Measurements from ENCODE around the gene FCHSD1. TPM values are rescaled to one million over a fixed set of nuclear protein-coding genes. Genes with fewer than 3 reads are reported as not detected.

Gene FCHSD1
- total and polyA plus RNA-seq, 2 donors (not counting 3 experiments of a cell fraction or from before 2014, with no cell fraction given), result 35.1 to 37.0 TPM

DNA sequence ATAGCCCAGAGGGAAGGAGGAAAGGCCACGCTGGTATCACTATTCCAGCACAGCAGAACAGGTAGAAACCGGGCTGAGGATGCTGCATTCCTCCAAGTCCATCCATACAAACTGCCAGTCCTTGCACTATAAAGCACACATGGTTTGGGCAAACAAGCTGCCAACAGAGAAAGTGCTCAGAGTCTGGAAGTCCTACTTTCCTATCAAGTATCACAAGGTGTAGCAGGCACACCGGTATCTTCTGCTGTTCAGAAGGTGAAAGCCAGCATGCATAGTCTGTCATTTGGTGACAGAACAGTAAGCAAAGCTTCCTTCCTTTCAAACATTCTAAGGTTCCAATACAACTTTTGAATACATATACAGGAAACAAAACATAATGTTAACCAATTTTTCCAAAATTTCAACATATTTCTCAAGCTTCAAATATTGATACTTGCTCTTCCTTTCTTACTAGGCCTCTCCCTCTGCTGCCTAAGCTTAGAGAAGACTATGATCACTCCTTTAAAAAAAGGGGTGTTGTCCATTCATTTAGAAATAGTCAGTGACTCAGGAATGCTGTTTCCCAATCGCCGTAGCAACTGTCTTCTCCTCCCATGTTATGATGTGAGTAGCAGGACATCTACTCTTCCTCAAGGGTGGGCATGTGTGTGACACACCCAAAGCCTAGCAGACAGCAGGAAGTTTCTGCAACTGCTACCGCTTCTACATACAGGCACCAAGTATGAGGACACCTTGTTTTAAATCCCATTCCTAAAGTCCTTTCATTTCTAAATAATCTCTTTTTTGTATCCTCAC lies 47.1 kb downstream of the FCHSD1 start:
- DNase-seq (ENCODE audit: low read depth, low spot score), result peak; percentile 45
- BruUV-seq (replicated peaks), result no TSS peak
- H3K4me1 ChIP-seq (ENCODE audit: control insufficient read depth, extremely low read depth, insufficient read depth, low read length), result peaks cover 28% of the 10 kb centered on the region
- no peaks in the 10 kb centered on the region for H3K36me3 ChIP-seq (ENCODE audit: control insufficient read depth in 2 of 2, extremely low read depth in 1 of 2, insufficient read depth in 2 of 2, low read length in 2 of 2)
- intact Hi-C loops (cut with micrococcal nuclease), result no loop called here
- H3K9ac ChIP-seq (replicated peaks; ENCODE audit: extremely low read depth, insufficient read depth, low read length), result no peak overlapping the region
- dilution Hi-C loops (cut with MboI; ENCODE audit: extremely low pct_ligation_motif_present, low sequenced_read_pairs), result no loop called here
- H3K9me1 ChIP-seq (replicated peaks; ENCODE audit: control insufficient read depth, extremely low read depth, insufficient read depth, low read length), result no peaks in the 10 kb centered on the region
- TF ChIP-seq EZH2 (IDR thresholded peaks at IDR 0.05; ENCODE audit: borderline replicate concordance, low read depth, low read length, severe bottlenecking) (no peak), POLR2A (IDR thresholded peaks at IDR 0.05; ENCODE audit: low read depth, low read length) (no peak), FOS (IDR thresholded peaks at IDR 0.05; ENCODE audit: borderline replicate concordance, insufficient read depth, low read length) (no peak), JUN (IDR thresholded peaks at IDR 0.05; ENCODE audit: borderline replicate concordance, insufficient read depth, insufficient read length, low read depth) (no peak), GATA2 (IDR thresholded peaks at IDR 0.05; ENCODE audit: insufficient read depth, insufficient read length, low read depth, low read length) (no peak), MYC (IDR thresholded peaks at IDR 0.05; ENCODE audit: low read depth, low read length) (no peak), POLR2AphosphoS5 (IDR thresholded peaks at IDR 0.05; ENCODE audit: insufficient read depth, low read depth, low read length) (no peak)
- TF ChIP-seq, protein P1, sequence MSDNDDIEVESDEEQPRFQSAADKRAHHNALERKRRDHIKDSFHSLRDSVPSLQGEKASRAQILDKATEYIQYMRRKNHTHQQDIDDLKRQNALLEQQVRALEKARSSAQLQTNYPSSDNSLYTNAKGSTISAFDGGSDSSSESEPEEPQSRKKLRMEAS (IDR thresholded peaks at IDR 0.05; ENCODE audit: insufficient read depth, insufficient read length), result no peak
- TF ChIP-seq, protein P2, sequence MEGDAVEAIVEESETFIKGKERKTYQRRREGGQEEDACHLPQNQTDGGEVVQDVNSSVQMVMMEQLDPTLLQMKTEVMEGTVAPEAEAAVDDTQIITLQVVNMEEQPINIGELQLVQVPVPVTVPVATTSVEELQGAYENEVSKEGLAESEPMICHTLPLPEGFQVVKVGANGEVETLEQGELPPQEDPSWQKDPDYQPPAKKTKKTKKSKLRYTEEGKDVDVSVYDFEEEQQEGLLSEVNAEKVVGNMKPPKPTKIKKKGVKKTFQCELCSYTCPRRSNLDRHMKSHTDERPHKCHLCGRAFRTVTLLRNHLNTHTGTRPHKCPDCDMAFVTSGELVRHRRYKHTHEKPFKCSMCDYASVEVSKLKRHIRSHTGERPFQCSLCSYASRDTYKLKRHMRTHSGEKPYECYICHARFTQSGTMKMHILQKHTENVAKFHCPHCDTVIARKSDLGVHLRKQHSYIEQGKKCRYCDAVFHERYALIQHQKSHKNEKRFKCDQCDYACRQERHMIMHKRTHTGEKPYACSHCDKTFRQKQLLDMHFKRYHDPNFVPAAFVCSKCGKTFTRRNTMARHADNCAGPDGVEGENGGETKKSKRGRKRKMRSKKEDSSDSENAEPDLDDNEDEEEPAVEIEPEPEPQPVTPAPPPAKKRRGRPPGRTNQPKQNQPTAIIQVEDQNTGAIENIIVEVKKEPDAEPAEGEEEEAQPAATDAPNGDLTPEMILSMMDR (IDR thresholded peaks at IDR 0.05; ENCODE audit: extremely low read depth in 1 of 2, insufficient read depth in 1 of 2, low read depth in 1 of 2, low read length in 2 of 2), result no peak
- peak overlapping the region; percentile 29 for H3K27ac ChIP-seq (ENCODE audit: insufficient read depth, low read depth, low read length)
- H3K4me3 ChIP-seq (replicated peaks in 1 of 3; ENCODE audit: insufficient read depth in 1 of 3, low read depth in 1 of 3, low read length in 3 of 3), result no peak overlapping the region
- H3K9me3 ChIP-seq (replicated peaks; ENCODE audit: control insufficient read depth, insufficient read depth, low read length), result no peaks in the 10 kb centered on the region
- POLR2A ChIA-PET, result interaction anchor here (0.7 to 0.9 kb wide), 2 partner anchors 12 to 31 kb away, joined by 3 read pairs; no protein-coding TSS in a partner anchor
- CTCF ChIA-PET, result interaction anchor here (0.9 to 9.0 kb wide), 6 partner anchors 11 to 129 kb away, joined by 3 to 114 read pairs (median 3); partner anchors contain the start of gene DIAPH1
- no peak overlapping the region for H2AFZ ChIP-seq (ENCODE audit: low read depth, low read length)
- H3K27me3 ChIP-seq (ENCODE audit: control insufficient read depth in 2 of 2, insufficient read depth in 2 of 2, low read length in 2 of 2), result no peaks in the 10 kb centered on the region
- no peaks in the 10 kb centered on the region for H4K20me1 ChIP-seq (replicated peaks; ENCODE audit: control insufficient read depth, extremely low read depth, insufficient read depth, low read length)
- H3K4me2 ChIP-seq (ENCODE audit: insufficient read depth, low read length), result peak overlapping the region; percentile 70
- FAIRE-seq, result peak; percentile 40
- H3K79me2 ChIP-seq (ENCODE audit: control insufficient read depth, insufficient read depth, low read length), result peaks cover 49% of the 10 kb centered on the region

All from endothelial cell of umbilical vein (primary cell).